ENCODE results near the gene AGMO.

AGMO gene

DNA sequence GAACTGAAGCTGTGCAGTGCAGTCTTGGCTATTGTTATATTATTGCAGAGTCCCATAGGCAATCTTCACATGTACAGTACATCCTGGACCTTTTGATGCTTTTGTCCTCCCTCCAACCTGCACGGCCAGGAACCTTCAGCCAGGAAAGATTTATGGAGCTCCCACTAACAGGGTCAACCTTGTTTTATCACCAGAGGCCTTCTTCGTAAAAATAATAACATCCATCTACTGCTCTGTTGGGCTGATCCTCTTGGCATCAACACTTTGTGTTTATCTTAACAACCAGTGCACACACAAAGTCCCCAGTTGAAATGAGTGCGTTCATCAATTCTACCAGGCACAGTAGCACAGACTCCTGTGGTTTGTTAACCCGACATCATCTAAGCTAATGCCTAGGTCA, 72.4 kb downstream of the AGMO start:
- TF ChIP-seq, protein P1, sequence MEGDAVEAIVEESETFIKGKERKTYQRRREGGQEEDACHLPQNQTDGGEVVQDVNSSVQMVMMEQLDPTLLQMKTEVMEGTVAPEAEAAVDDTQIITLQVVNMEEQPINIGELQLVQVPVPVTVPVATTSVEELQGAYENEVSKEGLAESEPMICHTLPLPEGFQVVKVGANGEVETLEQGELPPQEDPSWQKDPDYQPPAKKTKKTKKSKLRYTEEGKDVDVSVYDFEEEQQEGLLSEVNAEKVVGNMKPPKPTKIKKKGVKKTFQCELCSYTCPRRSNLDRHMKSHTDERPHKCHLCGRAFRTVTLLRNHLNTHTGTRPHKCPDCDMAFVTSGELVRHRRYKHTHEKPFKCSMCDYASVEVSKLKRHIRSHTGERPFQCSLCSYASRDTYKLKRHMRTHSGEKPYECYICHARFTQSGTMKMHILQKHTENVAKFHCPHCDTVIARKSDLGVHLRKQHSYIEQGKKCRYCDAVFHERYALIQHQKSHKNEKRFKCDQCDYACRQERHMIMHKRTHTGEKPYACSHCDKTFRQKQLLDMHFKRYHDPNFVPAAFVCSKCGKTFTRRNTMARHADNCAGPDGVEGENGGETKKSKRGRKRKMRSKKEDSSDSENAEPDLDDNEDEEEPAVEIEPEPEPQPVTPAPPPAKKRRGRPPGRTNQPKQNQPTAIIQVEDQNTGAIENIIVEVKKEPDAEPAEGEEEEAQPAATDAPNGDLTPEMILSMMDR (conservative IDR thresholded peaks at IDR 0.05), result no peak
- H3K27ac ChIP-seq, result no peak overlapping the region

GRCh38 chr7:15488401-15488800, 73.4 kb downstream of the AGMO start:
- H3K27ac ChIP-seq, result no peak overlapping the region
- TF ChIP-seq, protein P1 (conservative IDR thresholded peaks at IDR 0.05), result no peak

DNA sequence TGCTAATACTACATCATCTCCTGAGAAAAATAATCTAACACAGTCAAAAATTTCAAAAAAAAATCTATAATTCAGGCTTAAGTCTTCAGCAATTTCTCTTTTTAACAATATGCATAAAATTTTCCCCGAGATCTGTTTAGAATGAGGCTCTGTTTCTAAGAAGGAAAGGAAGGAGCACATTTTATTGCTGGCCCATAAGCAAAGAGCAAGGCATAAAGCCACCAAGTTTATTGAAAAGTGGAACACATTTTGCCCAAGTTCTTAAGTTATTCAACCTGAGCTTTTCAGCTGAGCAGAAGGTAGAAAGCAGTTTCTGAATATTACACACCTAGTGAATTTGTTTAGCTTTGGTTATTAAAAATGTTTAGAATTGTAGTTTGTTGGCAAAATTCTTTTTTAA, 73.9 kb downstream of the AGMO start:
- TF ChIP-seq, protein P1 (conservative IDR thresholded peaks at IDR 0.05), result no peak
- no peak overlapping the region for H3K27ac ChIP-seq

DNA sequence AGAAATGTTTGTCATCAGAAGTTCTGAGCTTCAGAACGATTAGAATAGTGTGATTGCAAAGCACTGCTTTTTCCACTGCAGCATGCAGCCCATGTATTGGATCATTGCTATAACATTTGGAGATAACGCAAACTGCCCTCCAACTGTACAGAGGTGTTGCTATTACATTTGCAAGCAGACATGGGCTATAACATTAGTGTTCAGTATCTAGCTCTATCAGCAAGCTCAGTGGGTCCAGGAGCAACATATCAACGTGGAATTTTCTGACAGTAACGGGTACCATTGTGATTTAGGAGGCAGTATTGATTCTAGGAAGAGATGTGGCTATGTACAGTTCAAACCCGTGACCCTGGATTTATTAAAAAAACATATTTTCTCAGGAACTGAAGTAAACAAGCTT, 75.8 kb downstream of the AGMO start:
- TF ChIP-seq, protein P1 (conservative IDR thresholded peaks at IDR 0.05), result no peak
- no peak overlapping the region for H3K27ac ChIP-seq

DNA sequence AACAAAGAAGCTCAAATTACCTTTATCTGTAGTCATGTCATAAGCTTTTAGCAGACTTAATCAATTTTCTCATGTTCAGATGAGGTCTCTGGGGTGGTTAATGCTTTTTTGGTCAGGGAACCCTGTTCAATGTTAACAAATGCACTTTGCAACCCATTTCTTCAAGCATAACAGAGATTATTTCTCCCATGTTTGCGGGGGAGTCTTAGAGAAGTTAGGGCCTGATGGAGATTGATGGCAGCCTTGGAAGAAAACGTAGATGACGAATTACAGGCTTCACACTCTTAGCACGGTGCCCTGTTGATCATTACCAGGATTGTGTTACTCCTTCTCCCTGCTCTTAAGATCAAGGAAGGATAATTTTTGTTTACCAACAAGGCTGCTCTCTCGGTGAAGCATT, 76.4 kb downstream of the AGMO start:
- no peak overlapping the region for H3K27ac ChIP-seq
- TF ChIP-seq, protein P1 (conservative IDR thresholded peaks at IDR 0.05), result no peak

DNA sequence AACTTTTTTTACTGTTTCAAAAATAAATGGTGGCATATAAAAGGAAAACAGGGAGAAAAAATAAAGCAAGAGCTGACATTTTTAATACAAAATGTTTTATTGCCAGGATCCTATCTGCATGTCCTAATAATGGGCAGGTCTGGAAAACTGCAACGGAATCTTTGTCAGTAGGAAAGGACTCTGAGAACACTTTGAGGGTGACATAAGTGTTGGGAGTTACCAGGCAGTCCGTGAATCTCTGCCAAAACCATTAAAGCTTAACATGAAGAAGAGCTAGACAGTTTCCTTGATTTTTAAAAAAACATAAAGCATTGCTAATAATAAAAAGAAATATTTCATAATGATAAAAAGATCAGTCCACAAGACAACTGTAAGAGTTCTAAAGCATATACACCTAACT, 80.7 kb downstream of the AGMO start:
- TF ChIP-seq, protein P1 (conservative IDR thresholded peaks at IDR 0.05), result no peak
- no peak overlapping the region for H3K27ac ChIP-seq

DNA sequence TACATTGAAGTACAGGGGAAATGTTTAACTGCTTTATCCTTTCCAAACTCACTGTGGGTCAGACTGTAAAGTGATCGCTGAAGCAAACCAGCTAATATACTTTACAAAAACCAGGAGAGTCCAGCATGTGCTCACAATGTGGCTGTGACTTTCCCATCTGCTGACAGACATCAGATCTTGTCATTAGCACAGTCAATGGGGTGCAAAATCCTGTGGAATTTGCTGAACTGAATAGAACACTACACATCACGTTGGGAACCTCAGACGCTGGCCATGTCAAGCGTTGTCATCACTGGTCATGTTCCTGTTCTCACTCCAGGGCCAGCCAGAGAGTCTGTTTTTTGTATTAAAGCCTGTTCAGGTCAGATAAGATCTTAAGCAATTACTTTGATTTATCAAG, 83.4 kb downstream of the AGMO start:
- no peak overlapping the region for H3K27ac ChIP-seq
- TF ChIP-seq, protein P1 (conservative IDR thresholded peaks at IDR 0.05), result no peak

DNA sequence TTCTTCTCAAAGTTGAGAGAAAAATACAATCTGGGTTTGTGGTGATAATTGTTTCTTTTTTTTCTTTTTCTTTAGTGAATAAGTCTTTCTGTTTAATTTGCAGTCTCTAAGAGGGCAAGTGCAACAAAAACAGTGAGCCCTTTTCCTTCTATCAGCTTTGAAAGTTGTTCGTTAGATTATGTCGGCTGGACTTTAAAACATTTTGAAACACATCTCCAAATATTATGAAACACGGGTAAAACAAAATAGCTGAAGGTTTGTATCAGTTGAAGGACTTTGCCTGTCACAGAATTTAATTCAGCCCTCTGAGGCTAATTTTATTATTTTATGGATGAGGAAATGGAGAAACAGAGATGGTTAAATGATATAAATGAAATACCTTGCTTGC, 85.3 kb downstream of the AGMO start:
- no peak overlapping the region for H3K27ac ChIP-seq
- TF ChIP-seq, protein P1 (conservative IDR thresholded peaks at IDR 0.05), result no peak

Data from VCaP (cell line).